GM18517 (cell line): Measurements from ENCODE around the gene SNRPB.
"Not testable (repeated sequence)": the region's sequence is repeated elsewhere in the genome, so short reads cannot be mapped to it uniquely, and the experiment has no call there.

Experiments used
- ATAC-seq: cut with Tn5 transposase; IDR thresholded peaks from one replicate; pipeline ENCODE4 v1.9.1; 2021; ENCODE audit warnings: mild to moderate bottlenecking, moderate library complexity; ENCODE audit not compliant: unreplicated experiment

Gene SNRPB

DNA sequence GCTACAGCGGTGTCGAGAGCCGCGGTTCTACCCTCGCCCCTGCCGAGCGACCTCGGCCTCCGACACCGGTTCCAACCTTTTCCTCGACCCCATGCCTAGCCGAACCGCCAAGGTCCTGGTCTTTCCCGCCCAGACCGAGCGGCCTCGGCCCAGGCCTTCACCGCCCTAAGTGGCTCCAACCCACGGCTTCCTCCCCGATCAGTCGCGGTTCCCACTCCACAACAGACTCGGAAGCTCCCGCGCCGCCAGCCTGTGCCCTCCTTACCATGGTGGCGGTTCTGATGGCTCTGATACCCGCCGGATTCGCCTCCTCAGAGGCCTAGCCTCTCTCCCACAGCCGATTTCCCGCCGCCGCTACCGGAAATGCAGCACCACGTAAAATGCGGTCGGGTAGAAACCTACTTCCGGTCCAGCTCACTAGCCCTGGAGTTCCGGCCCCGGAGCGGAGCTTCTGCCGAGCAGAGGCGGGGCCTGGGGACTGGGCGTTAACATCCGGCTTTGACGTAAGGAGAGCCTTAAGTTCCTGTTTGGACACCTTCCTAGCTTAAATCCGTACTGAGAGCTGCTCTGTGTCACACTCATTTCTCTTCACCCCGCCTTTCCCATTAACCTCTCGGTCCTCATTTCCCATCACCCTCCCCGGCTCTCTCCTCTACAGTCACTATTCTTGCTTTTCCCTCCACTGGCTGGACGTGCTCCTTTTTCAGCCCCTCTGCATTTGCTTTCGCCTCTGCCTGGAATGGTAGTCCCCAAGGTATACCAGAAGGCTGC, at the start of gene SNRPB:
Gene SNRPB (minus strand): TSS at position 367 of the 771 bp plus-strand sequence. CDS start 99 bp downstream, at position 268.
- ATAC-seq, result peak; percentile 97

- ATAC-seq, result no peak
These were observed 48.7 kb upstream of the SNRPB start for GRCh38 chr20:2519115-2519809.

DNA sequence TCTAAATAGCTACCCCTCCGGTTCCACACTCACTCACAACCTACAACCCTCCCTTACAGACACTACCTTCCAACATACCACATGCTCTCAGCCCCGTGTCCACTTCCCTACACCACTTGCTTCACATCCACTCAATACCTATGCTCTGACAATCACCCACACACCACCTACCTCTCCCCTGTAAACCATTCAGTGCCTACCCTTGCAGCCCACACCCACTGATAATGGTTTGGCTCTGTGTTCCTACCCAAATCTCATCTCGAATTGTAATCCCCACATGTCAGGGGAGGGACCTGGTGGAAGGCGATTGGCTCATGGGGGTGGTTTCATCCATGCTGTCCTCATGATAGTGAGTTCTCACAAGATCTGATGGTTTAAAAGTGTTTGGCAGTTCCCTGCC, 48.0 kb upstream of the SNRPB start:
- ATAC-seq, result no peak

DNA sequence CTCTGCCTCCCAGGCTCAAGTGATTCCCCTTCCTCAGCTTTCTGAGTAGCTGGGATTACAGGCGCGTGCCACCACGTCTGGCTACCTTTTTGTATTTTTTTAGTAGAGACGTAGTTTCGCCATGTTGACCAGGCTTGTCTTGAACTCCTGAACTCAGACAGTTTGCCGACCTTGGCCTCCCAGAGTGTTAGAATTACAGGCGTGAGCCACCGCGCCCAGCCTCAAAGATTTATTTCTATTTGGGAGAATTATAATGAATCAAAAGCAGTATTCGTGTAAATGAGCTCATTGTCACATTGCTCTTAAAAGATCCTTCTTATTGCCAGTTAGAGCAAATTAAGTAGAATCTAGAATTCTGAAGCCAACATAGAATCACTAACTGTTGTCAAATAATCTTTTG, 47.5 kb upstream of the SNRPB start:
- no peak for ATAC-seq

DNA sequence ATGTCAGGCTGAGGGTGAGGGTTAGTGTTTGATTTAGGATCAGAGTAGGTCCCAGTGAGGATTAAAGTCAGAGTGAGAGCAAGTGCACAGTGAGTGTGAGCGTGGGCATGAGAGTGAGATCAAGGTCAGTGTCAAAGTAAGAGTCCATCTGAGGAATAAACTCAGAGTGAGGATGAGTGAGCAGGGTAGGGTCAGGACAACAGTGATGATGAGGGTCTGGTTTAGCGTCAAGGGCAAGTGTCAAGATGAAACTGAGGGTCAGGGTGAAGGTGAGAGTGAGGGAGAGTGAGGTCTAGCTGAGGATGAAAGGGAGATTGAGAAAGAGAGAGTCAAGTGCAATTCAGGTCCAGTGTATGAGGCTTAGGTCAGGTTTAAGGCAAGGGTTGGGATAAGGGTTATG, 45.8 kb upstream of the SNRPB start:
- ATAC-seq, result no peak

DNA sequence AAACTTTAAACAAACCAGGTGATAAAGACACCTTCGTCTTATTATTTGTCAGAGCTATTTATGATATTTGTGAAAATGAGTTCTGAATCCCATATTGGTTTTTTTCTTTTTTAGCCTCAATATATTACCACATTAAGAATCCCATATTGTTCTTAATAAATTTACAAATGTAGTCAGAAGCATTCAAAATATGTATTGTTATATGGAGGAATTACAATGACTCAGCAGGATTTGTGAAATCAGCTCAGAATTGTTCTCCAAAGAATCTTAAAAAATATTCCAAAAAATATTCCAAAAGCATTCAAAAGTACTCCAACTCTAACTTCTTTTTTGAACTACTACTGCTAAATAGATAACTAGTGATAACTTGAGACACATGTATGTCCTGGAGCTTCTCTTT, 44.6 kb upstream of the SNRPB start:
- no peak for ATAC-seq

DNA sequence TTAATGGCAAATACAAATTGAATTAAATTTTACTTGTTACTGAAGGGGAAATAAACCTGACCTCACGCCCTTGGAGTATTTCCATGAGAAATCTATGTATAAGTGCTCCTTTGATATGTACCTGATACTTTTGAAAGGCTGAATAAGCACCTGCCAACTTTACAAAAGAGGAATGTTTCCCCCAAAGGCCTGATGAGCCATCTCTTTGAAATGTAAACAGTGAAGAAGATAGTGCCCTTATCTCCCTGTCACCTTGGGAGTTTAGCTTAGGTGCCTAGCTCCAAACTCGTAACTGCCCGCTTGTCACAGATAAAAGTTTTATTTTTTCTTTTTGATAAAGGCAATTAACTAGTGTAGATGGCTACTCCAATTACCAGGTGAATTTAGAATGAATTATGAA, 39.2 kb upstream of the SNRPB start:
- no peak for ATAC-seq

DNA sequence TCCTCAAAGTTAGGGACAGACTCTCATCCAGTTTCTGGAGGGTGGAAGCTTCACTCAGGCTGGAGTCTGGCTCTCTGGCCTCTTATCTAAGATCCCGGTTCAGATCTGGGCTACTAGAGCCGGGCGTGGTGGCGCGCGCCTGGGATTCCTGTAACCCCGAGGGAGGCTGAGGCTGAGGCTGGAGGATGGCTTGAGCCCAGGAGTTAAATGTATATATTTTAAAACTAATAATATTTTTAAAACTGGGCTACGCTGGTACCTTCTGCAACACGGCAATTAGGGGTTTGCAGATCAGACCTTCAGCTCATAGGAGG, 38.8 kb upstream of the SNRPB start:
- no peak for ATAC-seq

DNA sequence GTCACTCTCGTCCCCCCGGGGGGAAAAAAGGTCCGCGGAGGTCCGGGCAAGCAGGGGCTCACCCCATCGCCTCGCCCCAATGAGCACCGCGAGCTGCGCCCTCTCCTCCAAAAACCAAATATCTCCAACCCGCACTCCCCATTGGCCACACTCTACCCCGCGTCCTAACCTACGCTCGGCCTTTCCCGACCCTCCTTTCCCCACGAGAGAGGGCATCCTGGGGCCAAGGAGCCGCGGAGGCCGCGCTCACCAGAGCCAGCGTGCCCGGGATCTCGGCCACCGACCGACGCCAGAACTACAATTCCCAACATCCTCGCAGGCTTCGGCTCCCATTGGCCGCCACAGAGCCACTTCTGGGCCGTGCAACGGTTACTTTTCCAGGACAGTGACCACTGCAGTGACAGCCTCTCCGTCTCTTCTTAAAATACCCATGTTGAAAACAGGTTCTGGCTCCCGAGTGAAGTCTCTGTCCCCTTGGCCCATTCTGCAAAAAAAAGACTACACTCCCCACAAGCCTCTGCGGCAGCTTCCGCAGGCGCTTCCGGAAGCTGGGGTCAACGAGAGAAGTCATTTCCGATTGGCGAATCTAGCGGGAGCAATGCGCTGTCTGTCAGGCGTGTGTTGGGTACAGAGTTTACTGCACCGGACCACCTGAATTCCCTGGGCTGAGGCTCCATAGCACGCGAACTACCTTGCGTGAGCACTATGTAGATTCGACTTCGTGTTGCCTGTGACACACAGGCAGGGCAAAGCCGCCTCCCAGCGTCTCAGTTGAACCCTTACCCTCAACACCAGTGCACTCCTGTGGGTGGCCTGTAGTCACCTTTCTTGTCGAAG, 38.3 kb upstream of the SNRPB start, which contains the start of gene ZNF343:
Gene ZNF343 (minus strand): TSS at position 285 of the 837 bp plus-strand sequence. CDS start 15,020 bp downstream, outside the sequence.
- ATAC-seq, result peak; percentile 96

DNA sequence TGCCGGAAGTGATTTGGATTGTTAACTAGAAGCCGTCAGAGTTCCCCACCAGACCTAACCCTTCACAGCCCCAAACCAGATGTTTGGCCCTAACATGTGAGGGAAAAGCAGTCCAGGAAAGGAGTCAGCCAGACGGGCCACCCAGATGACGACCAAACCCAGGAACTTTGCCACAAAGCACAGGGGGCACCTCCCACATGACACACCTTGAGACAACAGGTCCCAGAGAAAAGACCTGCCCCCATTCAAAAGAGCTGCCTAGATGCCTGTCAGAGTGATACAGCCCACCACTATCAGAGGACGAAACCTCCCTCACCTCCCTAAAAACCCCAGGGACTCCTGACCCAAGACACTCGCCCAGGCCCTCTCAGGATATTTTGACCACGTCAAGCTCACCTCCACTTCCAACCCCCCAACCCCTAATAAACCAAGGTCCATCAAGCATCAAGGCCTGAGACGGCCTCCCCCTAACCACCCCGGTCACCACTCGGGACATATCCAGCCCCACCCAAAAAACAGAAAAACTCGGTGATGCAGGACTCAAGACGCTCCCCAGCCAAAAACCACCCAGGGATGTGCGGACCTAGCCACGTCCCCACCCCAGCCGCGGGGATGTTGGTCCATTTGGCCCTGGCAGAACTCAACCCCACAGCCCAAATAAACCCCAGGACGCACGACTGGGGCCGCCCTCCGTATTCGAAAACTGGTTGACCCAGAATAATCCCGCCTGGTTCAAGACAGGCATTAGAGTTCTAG, 37.5 kb upstream of the SNRPB start:
- ATAC-seq, result peak; percentile 9

- no peak for ATAC-seq
These were observed 36.9 kb upstream of the SNRPB start for GRCh38 chr20:2507464-2507863.

DNA sequence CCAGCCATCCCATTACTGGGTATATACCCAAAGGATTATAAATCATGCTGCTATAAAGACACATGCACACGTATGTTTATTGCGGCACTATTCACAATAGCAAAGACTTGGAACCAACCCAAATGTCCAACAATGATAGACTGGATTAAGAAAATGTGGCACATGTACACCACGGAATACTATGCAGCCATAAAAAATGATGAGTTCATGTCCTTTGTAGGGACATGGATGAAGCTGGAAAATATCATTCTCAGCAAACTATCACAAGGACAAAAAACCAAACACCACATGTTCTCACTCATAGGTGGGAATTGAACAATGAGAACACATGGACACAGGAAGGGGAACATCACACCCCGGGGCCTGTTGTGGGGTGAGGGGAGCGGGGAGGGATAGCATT, 35.8 kb upstream of the SNRPB start:
- not testable (repeated sequence) for ATAC-seq

DNA sequence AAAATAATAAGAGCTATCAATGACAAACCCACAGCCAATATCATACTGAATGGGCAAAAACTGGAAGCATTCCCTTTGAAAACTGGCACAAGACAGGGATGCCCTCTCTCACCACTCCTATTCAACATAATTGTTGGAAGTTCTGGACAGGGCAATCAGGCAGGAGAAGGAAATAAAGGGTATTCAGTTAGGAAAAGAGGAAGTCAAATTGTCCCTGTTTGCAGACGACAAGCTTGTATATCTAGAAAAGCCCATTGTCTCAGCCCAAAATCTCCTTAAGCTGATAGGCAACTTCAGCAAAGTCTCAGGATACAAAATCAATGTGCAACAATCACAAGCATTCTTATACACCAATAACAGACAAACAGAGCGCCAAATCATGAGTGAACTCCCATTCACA, 34.2 kb upstream of the SNRPB start:
- ATAC-seq, result not testable (repeated sequence)

- not testable (repeated sequence) for ATAC-seq
These were observed 32.3 kb upstream of the SNRPB start for GRCh38 chr20:2502808-2503384.

GRCh38 chr20:2485661-2486060, 15.1 kb upstream of the SNRPB start:
- ATAC-seq, result no peak

DNA sequence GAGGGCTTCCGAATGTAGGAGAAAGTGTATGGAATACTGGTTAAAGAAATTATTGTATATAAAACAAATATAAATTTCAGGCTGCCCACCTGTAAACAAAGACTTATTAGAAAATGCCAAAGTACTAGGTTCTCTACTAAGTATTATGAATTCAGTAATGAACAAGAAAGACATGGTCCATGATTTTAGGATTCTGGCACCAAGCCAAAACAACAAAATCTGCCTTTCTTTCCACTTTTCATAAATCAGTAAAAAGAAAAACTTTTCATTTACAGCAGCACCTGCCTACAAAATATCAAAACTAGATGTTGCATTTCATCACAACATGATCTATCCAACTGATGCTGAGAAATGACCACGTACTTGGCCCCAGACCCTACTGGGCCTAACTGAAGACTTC, 14.5 kb upstream of the SNRPB start:
- no peak for ATAC-seq

DNA sequence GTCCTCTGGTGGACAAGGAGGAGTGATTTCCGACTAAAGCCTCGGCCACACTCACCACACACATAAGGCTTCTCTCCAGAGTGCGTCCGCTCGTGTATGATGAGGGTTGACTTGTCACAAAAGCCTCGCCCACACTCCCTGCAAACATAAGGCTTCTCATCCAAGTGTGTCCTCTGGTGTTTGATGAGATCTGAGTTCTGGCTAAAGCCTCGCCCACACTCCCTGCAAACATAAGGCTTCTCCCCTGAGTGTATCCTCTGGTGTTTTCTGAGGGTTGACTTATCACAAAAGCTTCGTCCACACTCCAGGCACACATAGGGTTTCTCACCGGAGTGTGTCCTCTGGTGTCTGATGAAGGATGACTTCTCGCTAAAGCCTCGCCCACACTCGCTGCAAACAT, 12.9 kb upstream of the SNRPB start:
- no peak for ATAC-seq

- ATAC-seq, result no peak
These were observed 9.8 kb upstream of the SNRPB start for GRCh38 chr20:2480381-2480780.

DNA sequence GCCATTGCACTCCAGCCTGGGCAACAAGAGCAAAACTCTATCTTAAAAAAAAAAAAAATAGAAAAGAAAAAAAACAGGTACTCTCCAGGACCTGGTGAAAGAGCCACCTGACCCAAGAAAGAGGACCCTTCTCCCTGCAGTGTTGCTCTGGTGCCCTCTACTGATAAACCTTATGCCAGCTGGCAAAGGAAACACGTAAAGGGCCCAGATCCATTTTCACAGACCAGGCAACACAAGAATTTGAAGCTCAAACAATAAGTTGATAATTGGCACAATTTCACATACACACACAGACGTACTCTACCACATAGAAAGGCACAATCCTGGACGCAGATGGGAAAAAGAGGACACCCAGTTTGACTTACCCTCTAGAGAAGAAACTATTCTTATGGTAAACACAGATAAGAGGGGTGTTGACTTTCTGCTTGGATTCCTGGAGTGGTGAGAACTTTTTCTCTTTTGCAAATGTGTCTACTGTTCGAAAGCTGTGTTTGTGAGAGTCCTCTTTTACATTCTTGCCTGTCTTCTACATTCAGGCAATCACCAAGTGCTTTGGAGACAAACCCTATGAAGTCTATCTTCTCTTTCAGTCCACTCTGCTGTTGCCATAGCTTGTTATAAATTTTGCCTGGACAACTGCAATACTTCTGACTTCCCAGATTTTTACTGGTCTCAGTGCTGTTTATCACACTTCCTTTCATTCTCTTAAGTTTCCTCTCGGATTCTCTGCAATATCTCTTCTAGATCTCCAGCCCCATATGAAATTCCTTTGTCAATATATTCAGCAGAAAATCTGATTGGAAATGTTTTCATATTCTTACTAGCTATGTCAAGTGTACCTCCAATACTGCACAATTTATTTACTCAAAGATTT, 6.4 kb upstream of the SNRPB start:
- ATAC-seq, result no peak
